Keratinocyte (primary cell): ENCODE results near the gene IL17A. TPM values are rescaled to one million over a fixed set of nuclear protein-coding genes. Genes with fewer than 3 reads are reported as not detected.

ENCODE experiments used
- DNase-seq: peaks from one replicate; pipeline ENCODE4 v3.0.0-alpha.2; 2011; ENCODE audit warnings: low read depth, missing footprints, low spot score
- FAIRE-seq: peaks from 2 replicates; lab custom pipeline; 2011; peaks lifted over from hg19 to GRCh38; lab: Jason Lieb, UNC
- H2AFZ ChIP-seq: 2 replicates; pipeline ENCODE4 v1.6.0; 2012; ENCODE audit warnings: low read length, control low read depth, inconsistent platforms; ENCODE audit not compliant: control insufficient read depth
- H3K27ac ChIP-seq: 2 replicates; pipeline ENCODE4 v1.5.1; 2011; ENCODE audit warnings: low read length; ENCODE audit not compliant: control insufficient read depth, insufficient read depth
- H3K27me3 ChIP-seq: 3 replicates; pipeline ENCODE4 v1.6.0; 2011; ENCODE audit warnings: low read length; ENCODE audit not compliant: control insufficient read depth, insufficient read depth; ENCODE audit errors: extremely low read depth
- H3K36me3 ChIP-seq, 2 experiments: 2 replicates in 1 of 2; 3 replicates in 1 of 2; pipeline ENCODE4 v1.5.1; 2011; ENCODE audit warnings: low read length in 2 of 2, mild to moderate bottlenecking in 1 of 2; ENCODE audit not compliant: control insufficient read depth in 2 of 2, insufficient read depth in 2 of 2; ENCODE audit errors: extremely low read depth in 1 of 2
- H3K4me1 ChIP-seq: 3 replicates; pipeline ENCODE4 v1.5.1; 2011; ENCODE audit warnings: low read length; ENCODE audit not compliant: control insufficient read depth, insufficient read depth; ENCODE audit errors: extremely low read depth
- H3K4me2 ChIP-seq: 3 replicates; pipeline ENCODE4 v1.6.0; 2011; ENCODE audit warnings: low read depth, low read length; ENCODE audit not compliant: control insufficient read depth, insufficient read depth; ENCODE audit errors: extremely low read depth
- H3K4me3 ChIP-seq, 3 experiments: fragments of 200-600 bp in 1 of 3; sonication (generic) in 1 of 3; 2 replicates in 2 of 3; 3 replicates in 1 of 3; pipeline ENCODE4 v1.5.1; 2011 to 2016; ENCODE audit warnings: low read length in 3 of 3, mild to moderate bottlenecking in 3 of 3, control low read depth in 2 of 3, inconsistent platforms in 1 of 3, low read depth in 1 of 3, mixed read lengths in 1 of 3, mixed run types in 1 of 3, moderate library complexity in 1 of 3; ENCODE audit not compliant: control insufficient read depth in 2 of 3, insufficient read depth in 2 of 3; ENCODE audit errors: extremely low read depth in 1 of 3
- H3K79me2 ChIP-seq: 2 replicates; pipeline ENCODE4 v1.6.0; 2012; ENCODE audit warnings: low read length; ENCODE audit not compliant: control insufficient read depth, insufficient read depth
- H3K9ac ChIP-seq: 3 replicates; pipeline ENCODE4 v1.6.0; 2011; ENCODE audit warnings: low read length; ENCODE audit not compliant: control insufficient read depth, insufficient read depth; ENCODE audit errors: extremely low read depth
- H3K9me1 ChIP-seq: 3 replicates; pipeline ENCODE4 v1.6.0; 2011; ENCODE audit warnings: low read length; ENCODE audit not compliant: control insufficient read depth, insufficient read depth; ENCODE audit errors: extremely low read depth
- H3K9me3 ChIP-seq: 2 replicates; pipeline ENCODE4 v1.5.1; 2012; ENCODE audit warnings: low read depth, low read length; ENCODE audit not compliant: control insufficient read depth
- H4K20me1 ChIP-seq: 3 replicates; pipeline ENCODE4 v1.6.0; 2011; ENCODE audit warnings: low read length; ENCODE audit not compliant: control insufficient read depth, insufficient read depth; ENCODE audit errors: extremely low read depth
- EZH2 ChIP-seq: IDR thresholded peaks from one replicate; pipeline ENCODE4 v1.6.1; 2012; ENCODE audit warnings: inconsistent platforms, mild to moderate bottlenecking, low read length, moderate library complexity
- dilution Hi-C: fragments of 300-500 bp; cut with MboI; formaldehyde crosslinking; loops from one replicate; pipeline ENCODE4 v1.7.0; 2020; ENCODE audit warnings: low sequenced_read_pairs; ENCODE audit not compliant: extremely low pct_ligation_motif_present
- polyA plus RNA-seq, 5 experiments: library from polyadenylated mRNA; depleted of rRNA in 3 of 5; stranded (reverse) in 3 of 5; stranded (forward) in 1 of 5; unstranded in 1 of 5; fragments of >200 nt; gene quantifications; 1 replicate in 1 of 5; 2 replicates in 3 of 5; 3 replicates in 1 of 5; pipeline versions ENCODE4 v1.2.1 to v1.2.3, GENCODE V29; 2011 to 2012; ENCODE audit warnings: missing spikeins in 2 of 5, low read depth in 1 of 5, low replicate concordance in 1 of 5
- TF ChIP-seq, protein P1 (sequence below), 3 experiments: IDR thresholded peaks in 1 of 3; conservative IDR thresholded peaks in 1 of 3; optimal IDR thresholded peaks in 1 of 3; 2 replicates in 2 of 3; 3 replicates in 1 of 3; pipeline versions ENCODE3 to v1.5.1; 2011; ENCODE audit warnings: low read length in 3 of 3, mild to moderate bottlenecking in 3 of 3, moderate library complexity in 2 of 3, control low read depth in 1 of 3, inconsistent platforms in 1 of 3; ENCODE audit not compliant: insufficient read depth in 2 of 3; ENCODE audit errors: extremely low read depth in 1 of 3

IL17A gene
- polyA plus RNA-seq, 1 donor (not counting 4 experiments of a cell fraction or from before 2014, with no cell fraction given): not detected

- no peaks in the 10 kb centered on the region for H3K36me3 ChIP-seq
- no peak overlapping the region for H3K4me3 ChIP-seq
- TF ChIP-seq, protein P1, sequence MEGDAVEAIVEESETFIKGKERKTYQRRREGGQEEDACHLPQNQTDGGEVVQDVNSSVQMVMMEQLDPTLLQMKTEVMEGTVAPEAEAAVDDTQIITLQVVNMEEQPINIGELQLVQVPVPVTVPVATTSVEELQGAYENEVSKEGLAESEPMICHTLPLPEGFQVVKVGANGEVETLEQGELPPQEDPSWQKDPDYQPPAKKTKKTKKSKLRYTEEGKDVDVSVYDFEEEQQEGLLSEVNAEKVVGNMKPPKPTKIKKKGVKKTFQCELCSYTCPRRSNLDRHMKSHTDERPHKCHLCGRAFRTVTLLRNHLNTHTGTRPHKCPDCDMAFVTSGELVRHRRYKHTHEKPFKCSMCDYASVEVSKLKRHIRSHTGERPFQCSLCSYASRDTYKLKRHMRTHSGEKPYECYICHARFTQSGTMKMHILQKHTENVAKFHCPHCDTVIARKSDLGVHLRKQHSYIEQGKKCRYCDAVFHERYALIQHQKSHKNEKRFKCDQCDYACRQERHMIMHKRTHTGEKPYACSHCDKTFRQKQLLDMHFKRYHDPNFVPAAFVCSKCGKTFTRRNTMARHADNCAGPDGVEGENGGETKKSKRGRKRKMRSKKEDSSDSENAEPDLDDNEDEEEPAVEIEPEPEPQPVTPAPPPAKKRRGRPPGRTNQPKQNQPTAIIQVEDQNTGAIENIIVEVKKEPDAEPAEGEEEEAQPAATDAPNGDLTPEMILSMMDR (optimal IDR thresholded peaks at IDR 0.05 in 1 of 3, IDR thresholded peaks at IDR 0.05 in 1 of 3, conservative IDR thresholded peaks at IDR 0.05 in 1 of 3; ENCODE audit: extremely low read depth in 1 of 3, insufficient read depth in 2 of 3, low read length in 3 of 3): no peak
- no peak for TF ChIP-seq EZH2
- no peaks in the 10 kb centered on the region for H4K20me1 ChIP-seq
- no peak for DNase-seq
- no peaks in the 10 kb centered on the region for H3K79me2 ChIP-seq
- H3K9me1 ChIP-seq: no peaks in the 10 kb centered on the region
- no peaks in the 10 kb centered on the region for H3K4me1 ChIP-seq
- H3K9ac ChIP-seq: no peak overlapping the region
- FAIRE-seq: no peak
- no peak overlapping the region for H2AFZ ChIP-seq
- H3K27me3 ChIP-seq: no peaks in the 10 kb centered on the region
- dilution Hi-C loops: no loop called here
- H3K4me2 ChIP-seq: no peak overlapping the region
- H3K27ac ChIP-seq: no peak overlapping the region
- no peaks in the 10 kb centered on the region for H3K9me3 ChIP-seq
Observed at GRCh38 chr6:52209770-52210169, 23.6 kb downstream of the IL17A start.

DNA sequence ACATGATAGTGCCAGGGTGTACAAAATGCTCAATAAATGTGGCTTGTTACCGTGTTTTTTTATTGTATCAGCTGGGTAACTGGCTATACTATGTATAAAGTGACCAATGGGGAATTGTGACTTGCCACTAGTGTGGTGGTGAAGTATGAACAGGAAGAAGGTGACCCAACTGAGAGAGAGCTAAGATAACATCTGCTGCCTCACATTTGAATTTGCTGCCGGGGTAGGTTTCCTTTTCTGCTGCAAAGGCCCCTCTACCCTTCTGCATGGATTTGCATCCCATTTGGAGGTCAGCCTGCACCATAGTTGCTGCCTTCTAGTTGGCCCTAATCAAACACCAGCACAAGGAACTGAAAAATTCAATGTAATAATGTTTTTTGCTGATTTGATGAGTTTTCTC is 24.1 kb downstream of the IL17A start:
- no peaks in the 10 kb centered on the region for H4K20me1 ChIP-seq
- no peaks in the 10 kb centered on the region for H3K9me3 ChIP-seq
- H3K27me3 ChIP-seq: no peaks in the 10 kb centered on the region
- TF ChIP-seq, protein P1 (optimal IDR thresholded peaks at IDR 0.05 in 1 of 3, IDR thresholded peaks at IDR 0.05 in 1 of 3, conservative IDR thresholded peaks at IDR 0.05 in 1 of 3; ENCODE audit: extremely low read depth in 1 of 3, insufficient read depth in 2 of 3, low read length in 3 of 3): no peak
- no peak for TF ChIP-seq EZH2
- no peak overlapping the region for H2AFZ ChIP-seq
- H3K27ac ChIP-seq: no peak overlapping the region
- H3K36me3 ChIP-seq: no peaks in the 10 kb centered on the region
- H3K4me3 ChIP-seq: no peak overlapping the region
- DNase-seq (no peak), FAIRE-seq (no peak)
- no peaks in the 10 kb centered on the region for H3K9me1 ChIP-seq
- no peaks in the 10 kb centered on the region for H3K4me1 ChIP-seq
- no peak overlapping the region for H3K9ac ChIP-seq
- H3K4me2 ChIP-seq: no peak overlapping the region
- no peaks in the 10 kb centered on the region for H3K79me2 ChIP-seq
- dilution Hi-C loops: no loop called here
